ENCODE data around the gene ADIPOR1. TPM values are rescaled to one million over a fixed set of nuclear protein-coding genes. Genes with fewer than 3 reads are reported as not detected.
"Not testable (repeated sequence)": the region's sequence is repeated elsewhere in the genome, so short reads cannot be mapped to it uniquely, and the experiment has no call there.

Gene ADIPOR1
- polyA plus RNA-seq, 1 donor = 73.8 TPM

- Histone ChIP-seq H3K9me3 (ENCODE audit: control insufficient read depth, low read depth, low read length) (no peaks in the 10 kb centered on the region), H3K27ac (ENCODE audit: low read length) (no peak overlapping the region), H3K27me3 (ENCODE audit: control insufficient read depth, insufficient read depth, low read length) (no peaks in the 10 kb centered on the region), H3K4me1 (ENCODE audit: control insufficient read depth, insufficient read depth, low read length) (no peaks in the 10 kb centered on the region), H3K4me3 (ENCODE audit: low read length) (no peak overlapping the region), H3K36me3 (ENCODE audit: control insufficient read depth, insufficient read depth, low read length) (peaks cover 19% of the 10 kb centered on the region)
- no CpG with 5 or more reads among the region's 5 CpGs for WGBS (ENCODE audit: insufficient coverage, low lambda C conversion rate)
- no peak for DNase-seq
Observed at GRCh38 chr1:202938287-202938925, 19.7 kb downstream of the ADIPOR1 start.

GRCh38 chr1:202936409-202936808 lies 21.7 kb downstream of the ADIPOR1 start:
- H3K9me3 ChIP-seq (ENCODE audit: control insufficient read depth, low read depth, low read length); H3K36me3 ChIP-seq (ENCODE audit: control insufficient read depth, insufficient read depth, low read length); H3K4me3 ChIP-seq (ENCODE audit: low read length); H3K27ac ChIP-seq (ENCODE audit: low read length); DNase-seq; H3K4me1 ChIP-seq (ENCODE audit: control insufficient read depth, insufficient read depth, low read length); H3K27me3 ChIP-seq (ENCODE audit: control insufficient read depth, insufficient read depth, low read length): not testable (repeated sequence)
- WGBS (ENCODE audit: insufficient coverage, low lambda C conversion rate) = no CpG with 5 or more reads among the region's 6 CpGs

- Histone ChIP-seq H3K27me3 (ENCODE audit: control insufficient read depth, insufficient read depth, low read length) (no peaks in the 10 kb centered on the region), H3K9me3 (ENCODE audit: control insufficient read depth, low read depth, low read length) (no peaks in the 10 kb centered on the region), H3K36me3 (ENCODE audit: control insufficient read depth, insufficient read depth, low read length) (peaks cover under 1% of the 10 kb centered on the region), H3K4me3 (ENCODE audit: low read length) (no peak overlapping the region), H3K4me1 (ENCODE audit: control insufficient read depth, insufficient read depth, low read length) (no peaks in the 10 kb centered on the region), H3K27ac (ENCODE audit: low read length) (no peak overlapping the region)
- DNase-seq = no peak
- no CpG with 5 or more reads among the region's 3 CpGs for WGBS (ENCODE audit: insufficient coverage, low lambda C conversion rate)
Observed at GRCh38 chr1:202935844-202936243, 22.3 kb downstream of the ADIPOR1 start.

GRCh38 chr1:202934755-202935154 lies 23.4 kb downstream of the ADIPOR1 start:
- Histone ChIP-seq H3K36me3 (ENCODE audit: control insufficient read depth, insufficient read depth, low read length) (no peaks in the 10 kb centered on the region), H3K9me3 (ENCODE audit: control insufficient read depth, low read depth, low read length) (no peaks in the 10 kb centered on the region), H3K27me3 (ENCODE audit: control insufficient read depth, insufficient read depth, low read length) (no peaks in the 10 kb centered on the region), H3K27ac (ENCODE audit: low read length) (no peak overlapping the region), H3K4me1 (ENCODE audit: control insufficient read depth, insufficient read depth, low read length) (no peaks in the 10 kb centered on the region), H3K4me3 (ENCODE audit: low read length) (no peak overlapping the region)
- 88% methylated on average over 2 of the region's 3 CpGs for WGBS (ENCODE audit: insufficient coverage, low lambda C conversion rate)
- no peak for DNase-seq

- no peaks in the 10 kb centered on the region for H3K9me3 ChIP-seq (ENCODE audit: control insufficient read depth, low read depth, low read length)
- no peak overlapping the region for H3K27ac ChIP-seq (ENCODE audit: low read length)
- H3K36me3 ChIP-seq (ENCODE audit: control insufficient read depth, insufficient read depth, low read length) = no peaks in the 10 kb centered on the region
- H3K4me1 ChIP-seq (ENCODE audit: control insufficient read depth, insufficient read depth, low read length) = no peaks in the 10 kb centered on the region
- no peaks in the 10 kb centered on the region for H3K27me3 ChIP-seq (ENCODE audit: control insufficient read depth, insufficient read depth, low read length)
- WGBS (ENCODE audit: insufficient coverage, low lambda C conversion rate) = 100% methylated on average over 1 of the region's 2 CpGs
- H3K4me3 ChIP-seq (ENCODE audit: low read length) = no peak overlapping the region
- DNase-seq = no peak
Observed at GRCh38 chr1:202932476-202932875, 25.6 kb downstream of the ADIPOR1 start.

- peak within 1 kb of the TSS; percentile 70 for H3K4me3 ChIP-seq (ENCODE audit: low read length)
- H3K4me1 ChIP-seq (ENCODE audit: control insufficient read depth, insufficient read depth, low read length) = no peaks in the 10 kb centered on the region
Observed at GRCh38 chr1:202926581-202927491, 31.3 kb downstream of the ADIPOR1 start, which contains the start of gene KLHL12. Gene KLHL12 (minus strand): TSS chr1:202927234. CDS start chr1:202925162, 2,072 bp downstream.

DNA sequence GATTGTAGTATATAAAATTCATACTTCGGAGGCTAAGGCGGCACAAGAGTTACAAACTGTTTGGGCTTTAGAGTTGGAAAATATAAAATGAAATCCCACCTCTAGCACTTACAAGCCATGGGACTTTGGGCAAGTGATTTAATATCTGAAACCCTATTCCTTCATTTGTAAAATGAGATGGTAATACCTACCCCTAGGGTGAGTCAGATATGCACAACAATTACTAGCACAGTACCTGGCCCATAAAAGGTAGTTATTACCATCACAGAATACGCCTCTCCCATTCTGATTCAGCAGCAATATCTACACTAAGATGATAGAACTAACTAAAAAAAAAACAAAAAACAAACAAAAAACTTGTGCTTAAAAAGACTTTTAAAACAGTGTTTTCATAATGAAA lies 34.6 kb downstream of the ADIPOR1 start:
- no peaks in the 10 kb centered on the region for H3K4me1 ChIP-seq (ENCODE audit: control insufficient read depth, insufficient read depth, low read length)
- H3K9me3 ChIP-seq (ENCODE audit: control insufficient read depth, low read depth, low read length) = no peaks in the 10 kb centered on the region
- no peak for DNase-seq
- no peak overlapping the region for H3K4me3 ChIP-seq (ENCODE audit: low read length)
- H3K27ac ChIP-seq (ENCODE audit: low read length) = no peak overlapping the region
- no CpG with 5 or more reads among the region's 3 CpGs for WGBS (ENCODE audit: insufficient coverage, low lambda C conversion rate)
- no peaks in the 10 kb centered on the region for H3K27me3 ChIP-seq (ENCODE audit: control insufficient read depth, insufficient read depth, low read length)
- peaks cover 23% of the 10 kb centered on the region for H3K36me3 ChIP-seq (ENCODE audit: control insufficient read depth, insufficient read depth, low read length)

More at GRCh38 chr1:202926581-202927491, 31.3 kb downstream of the ADIPOR1 start, which contains the start of gene KLHL12:
- Histone ChIP-seq H3K27ac (ENCODE audit: low read length) (peak within 1 kb of the TSS; percentile 94), H3K27me3 (ENCODE audit: control insufficient read depth, insufficient read depth, low read length) (no peaks in the 10 kb centered on the region), H3K9me3 (ENCODE audit: control insufficient read depth, low read depth, low read length) (no peaks in the 10 kb centered on the region), H3K36me3 (ENCODE audit: control insufficient read depth, insufficient read depth, low read length) (peaks cover 17% of the 10 kb centered on the region)
- WGBS (ENCODE audit: insufficient coverage, low lambda C conversion rate) = no CpG with 5 or more reads among the region's 57 CpGs
- peak; percentile 98 for DNase-seq

GRCh38 chr1:202919615-202920014 lies 38.5 kb downstream of the ADIPOR1 start:
- peak in 1 of 2 donors; percentile 3 for DNase-seq
- H3K4me1 ChIP-seq (ENCODE audit: control insufficient read depth, insufficient read depth, low read length) = no peaks in the 10 kb centered on the region
- no peak overlapping the region for H3K4me3 ChIP-seq (ENCODE audit: low read length)
- no peak overlapping the region for H3K27ac ChIP-seq (ENCODE audit: low read length)
- H3K9me3 ChIP-seq (ENCODE audit: control insufficient read depth, low read depth, low read length) = no peaks in the 10 kb centered on the region
- peaks cover 47% of the 10 kb centered on the region for H3K36me3 ChIP-seq (ENCODE audit: control insufficient read depth, insufficient read depth, low read length)
- no peaks in the 10 kb centered on the region for H3K27me3 ChIP-seq (ENCODE audit: control insufficient read depth, insufficient read depth, low read length)

DNA sequence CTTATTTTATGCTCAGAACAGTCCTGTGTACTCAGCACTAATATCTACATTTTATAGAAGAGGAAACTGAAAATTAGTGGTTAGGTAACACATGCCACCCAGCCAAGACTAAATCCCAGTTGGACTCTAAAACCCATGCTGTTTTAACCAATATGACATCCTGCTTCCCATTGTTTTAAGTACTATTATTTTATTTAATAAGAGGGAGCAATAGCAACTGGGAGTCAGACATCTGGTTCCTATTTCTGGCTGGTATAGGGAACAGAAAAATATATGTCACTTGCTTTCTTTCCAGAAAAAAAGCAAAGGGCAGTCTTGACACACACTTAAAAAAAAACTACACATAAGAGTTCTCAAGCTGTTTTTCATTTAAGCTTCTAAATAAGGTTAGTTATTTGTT lies 43.0 kb downstream of the ADIPOR1 start:
- Histone ChIP-seq H3K36me3 (ENCODE audit: control insufficient read depth, insufficient read depth, low read length) (peaks cover 69% of the 10 kb centered on the region), H3K27me3 (ENCODE audit: control insufficient read depth, insufficient read depth, low read length) (no peaks in the 10 kb centered on the region), H3K4me3 (ENCODE audit: low read length) (no peak overlapping the region), H3K4me1 (ENCODE audit: control insufficient read depth, insufficient read depth, low read length) (no peaks in the 10 kb centered on the region), H3K9me3 (ENCODE audit: control insufficient read depth, low read depth, low read length) (no peaks in the 10 kb centered on the region), H3K27ac (ENCODE audit: low read length) (no peak overlapping the region)
- no peak for DNase-seq

- not testable (repeated sequence) for H3K27me3 ChIP-seq (ENCODE audit: control insufficient read depth, insufficient read depth, low read length); DNase-seq
- WGBS (ENCODE audit: insufficient coverage, low lambda C conversion rate) = no CpG with 5 or more reads among the region's 4 CpGs
Observed at GRCh38 chr1:202912476-202912875, 45.6 kb downstream of the ADIPOR1 start.

More at GRCh38 chr1:202912476-202912875, 45.6 kb downstream of the ADIPOR1 start:
- not testable (repeated sequence) for H3K4me1 ChIP-seq (ENCODE audit: control insufficient read depth, insufficient read depth, low read length); H3K27ac ChIP-seq (ENCODE audit: low read length); H3K9me3 ChIP-seq (ENCODE audit: control insufficient read depth, low read depth, low read length); H3K4me3 ChIP-seq (ENCODE audit: low read length)
- H3K36me3 ChIP-seq (ENCODE audit: control insufficient read depth, insufficient read depth, low read length) = peaks cover 72% of the 10 kb centered on the region
